K562 (cell line): ENCODE measurements around the gene GLMP. TPM values are rescaled to one million over a fixed set of nuclear protein-coding genes. Genes with fewer than 3 reads are reported as not detected.

Experiments
- BHLHE40 ChIP-seq: IDR thresholded peaks from 2 replicates; pipeline ENCODE4 v1.6.1; 2011; ENCODE audit warnings: low read length, improper control_type of control experiment
- BRD4 ChIP-seq: fragments of 200-600 bp; sonication (generic); IDR thresholded peaks from 2 replicates; pipeline ENCODE4 v1.6.1; 2017; ENCODE audit warnings: inconsistent platforms
- BRF2 ChIP-seq: IDR thresholded peaks from 3 replicates; pipeline ENCODE4 v1.6.1; 2011; ENCODE audit warnings: borderline replicate concordance, mild to moderate bottlenecking; ENCODE audit not compliant: insufficient read length, insufficient read depth
- C11orf30 ChIP-seq: fragments of 450-650 bp; IDR thresholded peaks from 2 replicates; pipeline ENCODE4 v1.6.1; 2016; ENCODE audit warnings: low read depth, mild to moderate bottlenecking
- CBX1 ChIP-seq: sonication (generic); IDR thresholded peaks from 2 replicates; pipeline ENCODE4 v1.6.1; 2016; ENCODE audit warnings: antibody characterized with exemption, low read depth, mild to moderate bottlenecking
- CCAR2 ChIP-seq: fragments of 200-400 bp; formaldehyde crosslinking; IDR thresholded peaks from 2 replicates; pipeline ENCODE4 v1.6.1; 2017; ENCODE audit warnings: mild to moderate bottlenecking, low read depth, low read length
- DMBX1 ChIP-seq: fragments of 250-450 bp; sonication (Bioruptor Pico); IDR thresholded peaks from 2 replicates; pipeline ENCODE4 v1.8.0; 2022; ENCODE audit warnings: inconsistent platforms, mild to moderate bottlenecking, moderate library complexity, borderline replicate concordance
- DPF2 ChIP-seq: fragments of 450-650 bp; IDR thresholded peaks from 2 replicates; pipeline ENCODE4 v1.6.1; 2016
- EP400 ChIP-seq: fragments of 450-650 bp; IDR thresholded peaks from 2 replicates; pipeline ENCODE4 v1.6.1; 2017; ENCODE audit warnings: antibody characterized with exemption, mild to moderate bottlenecking, moderate library complexity
- ETS2 ChIP-seq: IDR thresholded peaks from 2 replicates; pipeline ENCODE4 v1.6.1; 2016; ENCODE audit warnings: borderline replicate concordance, missing genetic modification characterization, mild to moderate bottlenecking, moderate library complexity, missing compliant biosample characterization; ENCODE audit not compliant: poor library complexity, severe bottlenecking
- HDAC2 ChIP-seq: fragments of 450-650 bp; IDR thresholded peaks from 2 replicates; pipeline ENCODE4 v1.6.1; 2016; ENCODE audit warnings: mild to moderate bottlenecking
- HEY1 ChIP-seq: fragments of 250-450 bp; sonication (Bioruptor Pico); IDR thresholded peaks from 2 replicates; pipeline ENCODE4 v1.5.0; 2020; ENCODE audit warnings: mild to moderate bottlenecking, moderate library complexity, borderline replicate concordance
- HNRNPK ChIP-seq: fragments of 200-400 bp; formaldehyde crosslinking; IDR thresholded peaks from one replicate; pipeline ENCODE4 v1.6.1; 2018; ENCODE audit warnings: mild to moderate bottlenecking, low read depth, low read length; ENCODE audit not compliant: poor library complexity, severe bottlenecking
- MAX ChIP-seq: sonication (generic); formaldehyde crosslinking; IDR thresholded peaks from 2 replicates; pipeline ENCODE4 v1.9.0; 2022; ENCODE audit warnings: mild to moderate bottlenecking, missing genetic modification reagents
- MYNN ChIP-seq, 2 experiments: sonication (generic); formaldehyde crosslinking in 1 of 2; IDR thresholded peaks; 2 replicates each; pipeline versions ENCODE4 v1.5.0 to v1.6.1; 2016 to 2020; ENCODE audit warnings: antibody characterized with exemption in 1 of 2, missing genetic modification reagents in 1 of 2
- NCOR1 ChIP-seq: fragments of 450-650 bp; IDR thresholded peaks from 2 replicates; pipeline ENCODE4 v1.6.1; 2016; ENCODE audit warnings: mild to moderate bottlenecking, moderate library complexity
- NFATC3 ChIP-seq: fragments of 450-650 bp; IDR thresholded peaks from 2 replicates; pipeline ENCODE4 v1.6.1; 2017; ENCODE audit warnings: mild to moderate bottlenecking
- NR3C1 ChIP-seq: sonication (generic); formaldehyde crosslinking; IDR thresholded peaks from 2 replicates; pipeline ENCODE4 v1.8.1; 2022; ENCODE audit warnings: missing genetic modification reagents
- PHF20 ChIP-seq: fragments of 450-650 bp; IDR thresholded peaks from 2 replicates; pipeline ENCODE4 v1.6.1; 2018; ENCODE audit not compliant: partially characterized antibody
- POLR2AphosphoS5 ChIP-seq: IDR thresholded peaks from 2 replicates; pipeline ENCODE4 v1.6.1; 2011; ENCODE audit warnings: mild to moderate bottlenecking, low read depth, low read length, moderate library complexity; ENCODE audit not compliant: control insufficient read depth, insufficient read depth
- RAD51 ChIP-seq: fragments of 450-650 bp; IDR thresholded peaks from 2 replicates; pipeline ENCODE4 v1.7.1; 2016; ENCODE audit warnings: low read depth, mild to moderate bottlenecking, borderline replicate concordance
- SUPT5H ChIP-seq: fragments of 450-650 bp; IDR thresholded peaks from 2 replicates; pipeline ENCODE4 v1.6.1; 2016
- THRAP3 ChIP-seq: fragments of 450-650 bp; IDR thresholded peaks from 2 replicates; pipeline ENCODE4 v1.6.1; 2016; ENCODE audit warnings: mild to moderate bottlenecking, inconsistent platforms, borderline replicate concordance
- ZBTB9 ChIP-seq: fragments of 450-650 bp; formaldehyde crosslinking; IDR thresholded peaks from 2 replicates; pipeline ENCODE4 v1.4.0; 2020; ENCODE audit warnings: mild to moderate bottlenecking, moderate library complexity
- ZNF347 ChIP-seq: fragments of 450-650 bp; formaldehyde crosslinking; IDR thresholded peaks from 2 replicates; pipeline ENCODE4 v1.4.0; 2020; ENCODE audit warnings: low read depth, mild to moderate bottlenecking, moderate library complexity
- ZNF384 ChIP-seq: IDR thresholded peaks from 2 replicates; pipeline ENCODE4 v1.6.1; 2012; ENCODE audit warnings: low read depth, low read length, improper control_type of control experiment
- polyA plus RNA-seq, 8 experiments: library from polyadenylated mRNA; depleted of rRNA in 4 of 8; stranded (reverse) in 5 of 8; unstranded in 3 of 8; fragments of >200 nt; fragmentation: Nextera tagmentation in 2 of 8; fragmentation: Illumina TruSeq in 1 of 8; extraction: Ambion mirVana in 2 of 8; extraction: Trizol in 1 of 8; gene quantifications; 2 replicates each; pipeline versions ENCODE4 v1.2.1 to v1.2.3, GENCODE V29; 2011 to 2014; ENCODE audit warnings: inconsistent platforms in 1 of 8, missing spikeins in 1 of 8
- total RNA-seq, 7 experiments: library from RNA; depleted of rRNA in 6 of 7; stranded (reverse); fragments of >200 nt in 6 of 7; fragmentation: Illumina TruSeq in 2 of 7; extraction: Trizol in 2 of 7; gene quantifications; 2 replicates each; pipeline versions ENCODE4 v1.2.1 to v1.2.3, GENCODE V29; 2011 to 2021; ENCODE audit warnings: low replicate concordance in 1 of 7
- TF ChIP-seq, protein P1 (sequence below): IDR thresholded peaks from 2 replicates; pipeline ENCODE4 v1.6.1; 2014; ENCODE audit warnings: antibody characterized with exemption

GLMP gene
- total and polyA plus RNA-seq, 9 of the 15 experiments (the other 6 are each of a cell fraction or from before 2014, with no cell fraction given), result 8.3 to 28.2 (median 22.4) TPM

GRCh38 chr1:156295391-156295947 lies at the start of gene GLMP (continued):
- peak; percentile 47; the same call in 1 of the 2 replicates for TF ChIP-seq HDAC2
- TF ChIP-seq NR3C1 (CRISPR knock-in tag), result no peak
- TF ChIP-seq EP400, result 0 out of 2 replicates have a peak, but pooled peaks have one; percentile 24
- TF ChIP-seq BRD4, result 0 out of 2 replicates have a peak, but pooled peaks have one; percentile 41
- peak; percentile 98 for TF ChIP-seq RAD51
- no peak for TF ChIP-seq DPF2
- TF ChIP-seq HEY1 (CRISPR knock-in tag), result 0 out of 2 replicates have a peak, but pooled peaks have one; percentile 60
- no peak for TF ChIP-seq NCOR1
- TF ChIP-seq PHF20, result peak; percentile 97
- no peak for TF ChIP-seq NFATC3
- peak; percentile 17; the same call in 1 of the 2 replicates for TF ChIP-seq POLR2AphosphoS5
- TF ChIP-seq ZNF384, result peak; percentile 77
- TF ChIP-seq ZNF347 (CRISPR knock-in tag), result no peak
- TF ChIP-seq CBX1, result 0 out of 2 replicates have a peak, but pooled peaks have one; percentile 37
- TF ChIP-seq SUPT5H, result peak; percentile 50; the same call in 1 of the 2 replicates
- TF ChIP-seq ETS2 (tag), result no peak
- no peak for TF ChIP-seq CCAR2
- TF ChIP-seq BRF2, result no peak
- 0 out of 2 replicates have a peak, but pooled peaks have one; percentile 42 for TF ChIP-seq DMBX1 (CRISPR knock-in tag)
- no peak for TF ChIP-seq MAX (CRISPR knock-in tag)
- no peak for TF ChIP-seq MYNN (IDR thresholded peaks at IDR 0.05)
- TF ChIP-seq MYNN (CRISPR knock-in tag; IDR thresholded peaks at IDR 0.05), result no peak
- TF ChIP-seq, protein P1, sequence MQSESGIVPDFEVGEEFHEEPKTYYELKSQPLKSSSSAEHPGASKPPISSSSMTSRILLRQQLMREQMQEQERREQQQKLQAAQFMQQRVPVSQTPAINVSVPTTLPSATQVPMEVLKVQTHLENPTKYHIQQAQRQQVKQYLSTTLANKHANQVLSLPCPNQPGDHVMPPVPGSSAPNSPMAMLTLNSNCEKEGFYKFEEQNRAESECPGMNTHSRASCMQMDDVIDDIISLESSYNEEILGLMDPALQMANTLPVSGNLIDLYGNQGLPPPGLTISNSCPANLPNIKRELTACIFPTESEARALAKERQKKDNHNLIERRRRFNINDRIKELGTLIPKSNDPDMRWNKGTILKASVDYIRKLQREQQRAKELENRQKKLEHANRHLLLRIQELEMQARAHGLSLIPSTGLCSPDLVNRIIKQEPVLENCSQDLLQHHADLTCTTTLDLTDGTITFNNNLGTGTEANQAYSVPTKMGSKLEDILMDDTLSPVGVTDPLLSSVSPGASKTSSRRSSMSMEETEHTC, result peak; percentile 51; the same call in 1 of the 2 replicates
- TF ChIP-seq BHLHE40, result peak; percentile 53; the same call in 1 of the 2 replicates
- peak; percentile 60; the same call in 1 of the 2 replicates for TF ChIP-seq ZBTB9 (CRISPR knock-in tag)
- no peak for TF ChIP-seq HNRNPK
- no peak for TF ChIP-seq THRAP3
- peak; percentile 88 for TF ChIP-seq C11orf30
